Measurements from ENCODE around the gene KAZN. TPM values are rescaled to one million over a fixed set of nuclear protein-coding genes. Genes with fewer than 3 reads are reported as not detected.
A peak's percentile ranks its signal among the peaks of the same experiment; 100 is the strongest.

Gene KAZN
- total and polyA plus RNA-seq, 4 donors, result 4.4 to 19.3 (median 9.6) TPM

DNA sequence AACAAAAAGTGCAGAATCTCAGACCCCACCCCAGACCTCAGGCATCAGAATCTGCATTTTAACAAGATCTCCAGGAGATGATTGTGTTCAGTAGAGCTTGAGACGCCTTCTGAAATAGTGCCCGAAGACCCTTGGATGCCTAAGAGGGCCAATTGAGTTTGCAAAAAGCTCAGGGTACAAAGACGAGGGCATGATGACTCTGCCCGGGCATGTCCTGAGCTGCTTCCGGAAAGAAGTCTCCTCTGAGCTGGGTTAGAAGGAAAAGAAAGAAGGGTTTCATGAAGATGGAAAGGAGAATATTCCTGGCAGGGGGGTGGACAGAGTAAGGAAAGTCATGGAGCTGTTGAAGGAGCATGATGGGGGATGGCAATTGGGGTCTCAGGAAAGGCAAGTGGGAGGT, 308.9 kb downstream of the KAZN start:
- intact Hi-C loops (cut with DNase I), result no loop called here
- H3K27ac ChIP-seq (ENCODE audit: low read depth in 1 of 2, low read length in 2 of 2), result no peak overlapping the region
- whole genome bisulfite sequencing, 2 donors, result 96 to 97% methylated on average over 5 of the region's 5 CpGs
- DNase-seq (no peak), ATAC-seq (ENCODE audit: low FRiP score) (no peak)
- H3K4me1 ChIP-seq (ENCODE audit: control insufficient read depth in 1 of 2, insufficient read depth in 2 of 2, low read length in 2 of 2), result no peaks in the 10 kb centered on the region
- no peaks in the 10 kb centered on the region for H3K36me3 ChIP-seq (ENCODE audit: control insufficient read depth in 1 of 2, insufficient read depth in 2 of 2, low read length in 1 of 2)
- no peaks in the 10 kb centered on the region for H3K27me3 ChIP-seq (ENCODE audit: control insufficient read depth in 1 of 2, insufficient read depth in 2 of 2, low read length in 1 of 2)
- H3K4me3 ChIP-seq (ENCODE audit: low read length in 2 of 2), result no peak overlapping the region
- H3K9me3 ChIP-seq (ENCODE audit: control insufficient read depth, low read length), result no peaks in the 10 kb centered on the region

DNA sequence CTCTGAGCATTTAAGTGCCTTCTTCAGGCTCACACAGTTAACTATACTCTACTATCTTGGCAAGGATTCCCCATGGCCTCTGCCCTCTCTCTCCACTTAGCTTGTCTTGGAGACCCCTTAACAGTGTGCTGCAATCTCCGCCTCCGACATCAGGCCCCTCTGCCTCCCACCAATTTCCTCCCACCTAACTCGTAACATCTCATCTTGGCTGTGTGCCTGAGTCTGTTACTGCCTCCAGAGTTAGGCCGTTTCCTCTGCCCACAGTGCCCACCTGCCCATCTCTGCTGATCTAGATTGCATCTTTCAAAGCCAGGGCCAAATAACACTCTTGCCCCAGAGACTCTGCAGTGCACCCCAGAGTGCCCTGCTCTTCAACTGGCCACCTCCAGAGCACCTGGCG, 310.8 kb downstream of the KAZN start:
- 84 to 97% methylated on average over 5 of the region's 5 CpGs for WGBS, 2 donors
- intact Hi-C loops (cut with DNase I), result no loop called here
- Histone ChIP-seq H3K4me1 (ENCODE audit: control insufficient read depth in 1 of 2, insufficient read depth in 2 of 2, low read length in 2 of 2) (no peaks in the 10 kb centered on the region), H3K36me3 (ENCODE audit: control insufficient read depth in 1 of 2, insufficient read depth in 2 of 2, low read length in 1 of 2) (no peaks in the 10 kb centered on the region), H3K4me3 (ENCODE audit: low read length in 2 of 2) (no peak overlapping the region), H3K27me3 (ENCODE audit: control insufficient read depth in 1 of 2, insufficient read depth in 2 of 2, low read length in 1 of 2) (no peaks in the 10 kb centered on the region), H3K9me3 (ENCODE audit: control insufficient read depth, low read length) (no peaks in the 10 kb centered on the region), H3K27ac (ENCODE audit: low read depth in 1 of 2, low read length in 2 of 2) (no peak overlapping the region)
- no peak for ATAC-seq (ENCODE audit: low FRiP score)
- DNase-seq, result no peak

GRCh38 chr1:14909920-14910460, 311.5 kb downstream of the KAZN start:
- H3K36me3 ChIP-seq (ENCODE audit: control insufficient read depth in 1 of 2, insufficient read depth in 2 of 2, low read length in 1 of 2), result no peaks in the 10 kb centered on the region
- H3K27me3 ChIP-seq (ENCODE audit: control insufficient read depth in 1 of 2, insufficient read depth in 2 of 2, low read length in 1 of 2), result no peaks in the 10 kb centered on the region
- DNase-seq (no peak), ATAC-seq (ENCODE audit: low FRiP score) (no peak)
- H3K4me3 ChIP-seq (ENCODE audit: low read length in 2 of 2), result no peak overlapping the region
- H3K9me3 ChIP-seq (ENCODE audit: control insufficient read depth, low read length), result no peaks in the 10 kb centered on the region
- 94 to 97% methylated on average over 10 of the region's 10 CpGs for WGBS, 2 donors
- no peak overlapping the region for H3K27ac ChIP-seq (ENCODE audit: low read depth in 1 of 2, low read length in 2 of 2)
- intact Hi-C loops (cut with DNase I), result no loop called here
- H3K4me1 ChIP-seq (ENCODE audit: control insufficient read depth in 1 of 2, insufficient read depth in 2 of 2, low read length in 2 of 2), result no peaks in the 10 kb centered on the region

GRCh38 chr1:14910984-14911721, 312.7 kb downstream of the KAZN start:
- Histone ChIP-seq H3K27ac (ENCODE audit: low read depth in 1 of 2, low read length in 2 of 2) (peak overlapping the region; percentile 23 to 37), H3K9me3 (ENCODE audit: control insufficient read depth, low read length) (no peaks in the 10 kb centered on the region), H3K36me3 (ENCODE audit: control insufficient read depth in 1 of 2, insufficient read depth in 2 of 2, low read length in 1 of 2) (no peaks in the 10 kb centered on the region), H3K27me3 (ENCODE audit: control insufficient read depth in 1 of 2, insufficient read depth in 2 of 2, low read length in 1 of 2) (no peaks in the 10 kb centered on the region), H3K4me1 (ENCODE audit: control insufficient read depth in 1 of 2, insufficient read depth in 2 of 2, low read length in 2 of 2) (no peaks in the 10 kb centered on the region), H3K4me3 (ENCODE audit: low read length in 2 of 2) (no peak overlapping the region)
- WGBS, 2 donors, result 12 to 19% methylated on average over 12 of the region's 12 CpGs
- ATAC-seq (ENCODE audit: low FRiP score) (peak; percentile 51), DNase-seq (no peak)
- intact Hi-C loops (cut with DNase I), result no loop called here

GRCh38 chr1:14912839-14913481, 314.5 kb downstream of the KAZN start:
- DNase-seq, result no peak
- H3K27me3 ChIP-seq (ENCODE audit: control insufficient read depth in 1 of 2, insufficient read depth in 2 of 2, low read length in 1 of 2), result no peaks in the 10 kb centered on the region
- H3K4me3 ChIP-seq (ENCODE audit: low read length in 2 of 2), result no peak overlapping the region
- H3K27ac ChIP-seq (ENCODE audit: low read depth in 1 of 2, low read length in 2 of 2), result peak overlapping the region in 1 of 2 donors; percentile 37
- H3K9me3 ChIP-seq (ENCODE audit: control insufficient read depth, low read length), result no peaks in the 10 kb centered on the region
- intact Hi-C loops (cut with DNase I), result no loop called here
- no peaks in the 10 kb centered on the region for H3K4me1 ChIP-seq (ENCODE audit: control insufficient read depth in 1 of 2, insufficient read depth in 2 of 2, low read length in 2 of 2)
- 20 to 24% methylated on average over 12 of the region's 12 CpGs for WGBS, 2 donors
- H3K36me3 ChIP-seq (ENCODE audit: control insufficient read depth in 1 of 2, insufficient read depth in 2 of 2, low read length in 1 of 2), result no peaks in the 10 kb centered on the region
- ATAC-seq (ENCODE audit: low FRiP score), result no peak

DNA sequence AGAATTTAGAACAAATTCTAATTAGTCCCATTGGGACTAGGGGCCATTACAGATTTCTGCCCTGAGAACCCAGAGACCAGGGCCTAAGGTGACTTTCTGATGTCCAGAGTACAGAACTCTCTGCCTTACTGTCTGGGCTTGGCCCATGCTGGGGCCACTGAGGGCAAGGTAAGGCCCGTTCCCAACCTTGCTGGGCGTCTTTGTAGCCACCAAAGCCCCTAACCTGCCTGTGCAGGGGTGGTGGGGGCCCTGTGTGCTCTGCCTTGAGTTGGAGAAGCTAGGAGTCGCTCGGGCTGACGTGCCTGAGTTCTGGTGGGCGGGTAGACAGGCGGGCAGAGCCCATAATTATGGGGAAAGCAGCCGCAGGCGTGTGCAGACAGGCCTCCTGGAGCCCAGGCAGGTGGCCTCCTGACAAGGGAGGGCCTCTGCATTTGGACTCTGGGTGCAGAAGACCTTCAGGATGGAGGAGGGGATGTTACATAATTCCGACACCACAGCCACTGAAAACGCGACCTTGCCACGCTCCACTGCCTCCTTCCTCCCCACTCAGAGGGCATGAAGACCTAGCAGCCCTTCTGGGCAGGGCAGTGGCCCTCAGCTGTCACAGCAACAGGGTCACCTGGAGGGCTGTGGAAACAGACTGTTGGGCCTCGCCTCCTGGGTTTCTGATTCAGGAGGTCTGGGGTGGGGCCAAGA, 315.1 kb downstream of the KAZN start:
- WGBS, 2 donors, result 90 to 93% methylated on average over 14 of the region's 14 CpGs
- no peaks in the 10 kb centered on the region for H3K36me3 ChIP-seq (ENCODE audit: control insufficient read depth in 1 of 2, insufficient read depth in 2 of 2, low read length in 1 of 2)
- no peak overlapping the region for H3K27ac ChIP-seq (ENCODE audit: low read depth in 1 of 2, low read length in 2 of 2)
- H3K9me3 ChIP-seq (ENCODE audit: control insufficient read depth, low read length), result no peaks in the 10 kb centered on the region
- no peak for DNase-seq
- H3K4me1 ChIP-seq (ENCODE audit: control insufficient read depth in 1 of 2, insufficient read depth in 2 of 2, low read length in 2 of 2), result no peaks in the 10 kb centered on the region
- intact Hi-C loops (cut with DNase I), result no loop called here
- no peaks in the 10 kb centered on the region for H3K27me3 ChIP-seq (ENCODE audit: control insufficient read depth in 1 of 2, insufficient read depth in 2 of 2, low read length in 1 of 2)
- no peak for ATAC-seq (ENCODE audit: low FRiP score)
- no peak overlapping the region for H3K4me3 ChIP-seq (ENCODE audit: low read length in 2 of 2)

DNA sequence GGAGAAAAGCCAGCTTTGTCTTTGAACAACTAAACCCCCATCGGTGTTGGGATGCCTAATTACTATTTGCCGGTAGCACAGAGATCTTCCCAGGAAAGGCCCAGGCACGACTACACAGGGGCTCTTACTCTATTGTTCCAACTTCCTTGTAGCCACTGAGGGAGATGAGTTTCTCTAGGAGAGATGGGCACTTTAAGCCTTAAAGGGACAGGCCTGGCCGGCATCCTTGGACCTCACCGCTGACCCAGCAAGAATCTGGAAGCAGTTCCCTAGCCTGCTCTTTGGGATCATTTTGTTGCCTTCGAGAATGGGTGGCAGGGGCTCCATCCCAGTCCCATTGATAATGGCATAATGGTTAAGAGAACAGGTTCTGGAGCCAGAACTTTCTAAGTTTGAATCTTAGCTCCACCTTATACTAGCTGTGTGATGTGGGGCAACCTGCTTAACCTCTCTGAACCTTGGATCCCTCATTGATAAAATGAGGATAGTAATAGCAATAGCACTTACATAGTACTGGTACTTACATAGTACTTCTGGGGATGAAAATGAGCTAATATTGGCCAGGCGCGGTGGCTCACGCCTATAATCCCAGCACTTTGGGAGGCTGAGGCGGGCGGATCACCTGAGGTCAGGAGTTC, 316.0 kb downstream of the KAZN start:
- ATAC-seq (ENCODE audit: low FRiP score) (no peak), DNase-seq (no peak)
- 91 to 92% methylated on average over 11 of the region's 11 CpGs for WGBS, 2 donors
- Histone ChIP-seq H3K4me3 (ENCODE audit: low read length in 2 of 2) (no peak overlapping the region), H3K27ac (ENCODE audit: low read depth in 1 of 2, low read length in 2 of 2) (no peak overlapping the region), H3K27me3 (ENCODE audit: control insufficient read depth in 1 of 2, insufficient read depth in 2 of 2, low read length in 1 of 2) (no peaks in the 10 kb centered on the region), H3K4me1 (ENCODE audit: control insufficient read depth in 1 of 2, insufficient read depth in 2 of 2, low read length in 2 of 2) (no peaks in the 10 kb centered on the region), H3K36me3 (ENCODE audit: control insufficient read depth in 1 of 2, insufficient read depth in 2 of 2, low read length in 1 of 2) (no peaks in the 10 kb centered on the region), H3K9me3 (ENCODE audit: control insufficient read depth, low read length) (no peaks in the 10 kb centered on the region)
- intact Hi-C loops (cut with DNase I), result no loop called here

DNA sequence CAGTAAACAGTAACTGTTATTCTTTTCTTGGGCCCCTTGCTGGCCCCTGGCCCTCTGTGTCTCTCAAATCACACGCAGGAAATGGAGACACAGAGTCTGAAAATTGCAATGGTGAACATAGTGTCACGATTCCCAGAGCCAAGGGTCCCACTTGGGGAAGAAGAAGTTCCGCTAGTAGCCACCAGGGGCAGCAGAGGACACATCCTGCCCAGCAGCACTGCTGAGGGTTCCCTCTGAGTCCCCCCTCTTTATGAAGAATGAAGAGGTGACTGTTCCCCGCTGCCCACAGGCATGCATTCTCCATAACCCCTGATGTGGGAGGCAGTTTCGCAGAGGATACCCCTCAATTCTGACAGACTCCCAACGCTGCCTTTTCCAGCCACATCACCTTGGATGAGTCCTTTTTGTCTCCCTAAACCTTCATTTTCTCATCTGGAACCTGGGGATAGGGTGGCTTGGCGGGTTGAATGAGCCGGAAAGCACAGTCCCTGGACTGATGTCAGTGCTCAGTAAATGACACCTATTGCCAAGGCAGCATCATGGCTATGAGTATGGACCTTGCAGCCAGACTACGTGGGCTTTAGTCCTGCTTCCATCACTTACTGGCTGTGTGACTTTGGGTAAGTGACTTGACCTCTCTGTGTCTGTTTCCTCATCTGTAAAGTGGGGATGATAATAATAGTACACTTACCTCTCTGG, 317.0 kb downstream of the KAZN start:
- intact Hi-C loops (cut with DNase I), result loop anchor here in 1 of 2 donors (5.0 kb wide), 1 partner anchor 112 kb away; no protein-coding TSS in a partner anchor
- H3K27me3 ChIP-seq (ENCODE audit: control insufficient read depth in 1 of 2, insufficient read depth in 2 of 2, low read length in 1 of 2), result no peaks in the 10 kb centered on the region
- DNase-seq, result no peak

More for the DNA sequence above, 317.0 kb downstream of the KAZN start:
- Histone ChIP-seq H3K4me1 (ENCODE audit: control insufficient read depth in 1 of 2, insufficient read depth in 2 of 2, low read length in 2 of 2) (no peaks in the 10 kb centered on the region), H3K9me3 (ENCODE audit: control insufficient read depth, low read length) (no peaks in the 10 kb centered on the region), H3K27ac (ENCODE audit: low read depth in 1 of 2, low read length in 2 of 2) (no peak overlapping the region), H3K36me3 (ENCODE audit: control insufficient read depth in 1 of 2, insufficient read depth in 2 of 2, low read length in 1 of 2) (no peaks in the 10 kb centered on the region), H3K4me3 (ENCODE audit: low read length in 2 of 2) (no peak overlapping the region)
- WGBS, 2 donors, result 50 to 52% methylated on average over 9 of the region's 9 CpGs
- peak; percentile 39 for ATAC-seq (ENCODE audit: low FRiP score)
